IMR-90 (cell line): ENCODE data around the gene KLF16. TPM values are rescaled to one million over a fixed set of nuclear protein-coding genes. Genes with fewer than 3 reads are reported as not detected.

Source experiments
- ATAC-seq: fragments of 200-7000 bp; cut with Tn5 transposase; 2 replicates; pipeline ENCODE4 v1.9.1; 2020; ENCODE audit warnings: low read depth, mild to moderate bottlenecking, moderate library complexity
- BruUV-seq: library from RNA; stranded (reverse); fragments of 400-500 nt; replicated peaks from 2 replicates; lab custom pipeline; 2021; lab: Mats Ljungman, UMichigan
- CTCF ChIA-PET: fragments of 300-600 bp; formaldehyde crosslinking; extraction: SDS; loops from one replicate; lab custom pipeline; 2021; ENCODE audit warnings: antibody characterized with exemption; lab: Yijun Ruan, JAX
- POLR2A ChIA-PET: fragments of 300-600 bp; sonication (Branson Sonifier 250); formaldehyde crosslinking; loops from one replicate; lab custom pipeline; 2022; ENCODE audit warnings: antibody characterized with exemption; ENCODE audit not compliant: unreplicated experiment; lab: Charles Lee
- DNase-seq: peaks from one replicate; pipeline ENCODE4 v3.0.0; 2013
- H2AFZ ChIP-seq: replicated peaks from 2 replicates; pipeline ENCODE3; 2013; ENCODE audit warnings: low read length, mild to moderate bottlenecking; ENCODE audit not compliant: poor library complexity
- H2AK5ac ChIP-seq: 2 replicates; pipeline ENCODE4 v1.6.1; 2013; ENCODE audit warnings: low read depth, low read length, inconsistent platforms
- H2AK9ac ChIP-seq: replicated peaks from 2 replicates; pipeline ENCODE3; 2013; ENCODE audit warnings: mild to moderate bottlenecking, low read depth, low read length, moderate library complexity; ENCODE audit not compliant: poor library complexity
- H2BK120ac ChIP-seq: 2 replicates; pipeline ENCODE4 v1.6.1; 2013; ENCODE audit warnings: low read depth, low read length, inconsistent platforms
- H2BK15ac ChIP-seq: 3 replicates; pipeline ENCODE4 v1.6.1; 2013; ENCODE audit warnings: low read depth, low read length, inconsistent platforms
- H2BK20ac ChIP-seq: 2 replicates; pipeline ENCODE4 v1.6.1; 2013; ENCODE audit warnings: low read depth, mild to moderate bottlenecking, inconsistent platforms, low read length, moderate library complexity
- H2BK5ac ChIP-seq: 2 replicates; pipeline ENCODE4 v1.6.1; 2013; ENCODE audit warnings: mild to moderate bottlenecking, low read depth, low read length, inconsistent platforms; ENCODE audit not compliant: poor library complexity, severe bottlenecking
- H3K14ac ChIP-seq: replicated peaks from 2 replicates; pipeline ENCODE4 v1.6.1; 2013; ENCODE audit warnings: low read depth, low read length, inconsistent platforms
- H3K18ac ChIP-seq: 2 replicates; pipeline ENCODE4 v1.6.1; 2013; ENCODE audit warnings: low read depth, low read length, control low read depth
- H3K23ac ChIP-seq: 2 replicates; pipeline ENCODE4 v1.6.1; 2013; ENCODE audit warnings: low read depth, low read length, inconsistent platforms
- H3K27ac ChIP-seq: 2 replicates; pipeline ENCODE4 v1.5.1; 2013; ENCODE audit warnings: mild to moderate bottlenecking, control low read depth, low read length; ENCODE audit not compliant: insufficient read depth
- H3K27me3 ChIP-seq: 2 replicates; pipeline ENCODE4 v1.6.1; 2013; ENCODE audit warnings: low read length; ENCODE audit not compliant: control insufficient read depth, insufficient read depth
- H3K36me3 ChIP-seq: 2 replicates; pipeline ENCODE4 v1.6.1; 2013; ENCODE audit warnings: low read length, mixed read lengths; ENCODE audit not compliant: control insufficient read depth, insufficient read depth
- H3K4ac ChIP-seq: 2 replicates; pipeline ENCODE4 v1.6.1; 2013; ENCODE audit warnings: low read depth, low read length, inconsistent platforms
- H3K4me1 ChIP-seq: 2 replicates; pipeline ENCODE4 v1.6.1; 2013; ENCODE audit warnings: low read length, mixed read lengths; ENCODE audit not compliant: control insufficient read depth, insufficient read depth
- H3K4me2 ChIP-seq: 2 replicates; pipeline ENCODE4 v1.6.1; 2013; ENCODE audit warnings: low read depth, mild to moderate bottlenecking, control low read depth, low read length, moderate library complexity
- H3K4me3 ChIP-seq: 2 replicates; pipeline ENCODE4 v1.5.1; 2013; ENCODE audit warnings: low read depth, mild to moderate bottlenecking, control low read depth, low read length, moderate library complexity; ENCODE audit not compliant: insufficient read depth
- H3K56ac ChIP-seq: 2 replicates; pipeline ENCODE4 v1.6.1; 2013; ENCODE audit warnings: low read length, inconsistent platforms; ENCODE audit not compliant: insufficient read depth; ENCODE audit errors: extremely low read depth
- H3K79me1 ChIP-seq, 2 experiments: 2 replicates each; pipeline ENCODE4 v1.6.1; 2013; ENCODE audit warnings: low read length in 2 of 2, inconsistent platforms in 1 of 2, low read depth in 1 of 2
- H3K9ac ChIP-seq: 2 replicates; pipeline ENCODE4 v1.6.1; 2013; ENCODE audit warnings: low read depth, low read length, control low read depth
- H3K9me1 ChIP-seq: 2 replicates; pipeline ENCODE4 v1.6.1; 2013; ENCODE audit warnings: low read length, inconsistent platforms; ENCODE audit not compliant: insufficient read depth
- H3K9me3 ChIP-seq: 2 replicates; pipeline ENCODE4 v1.6.1; 2013; ENCODE audit warnings: low read length; ENCODE audit not compliant: control insufficient read depth, insufficient read depth
- H4K20me1 ChIP-seq: 2 replicates; pipeline ENCODE4 v1.6.1; 2013; ENCODE audit warnings: low read length, inconsistent platforms; ENCODE audit not compliant: insufficient read depth
- H4K5ac ChIP-seq: 2 replicates; pipeline ENCODE4 v1.6.1; 2013; ENCODE audit warnings: mild to moderate bottlenecking, low read depth, low read length, control low read depth
- H4K8ac ChIP-seq, 2 experiments: 2 replicates each; pipeline ENCODE4 v1.6.1; 2013; ENCODE audit warnings: low read depth in 2 of 2, low read length in 2 of 2, control low read depth in 1 of 2, inconsistent platforms in 1 of 2
- H4K91ac ChIP-seq: 2 replicates; pipeline ENCODE4 v1.6.1; 2013; ENCODE audit warnings: low read depth, low read length, inconsistent platforms; ENCODE audit not compliant: insufficient read depth
- BHLHE40 ChIP-seq: fragments of 150-350 bp; IDR thresholded peaks from 2 replicates; pipeline ENCODE4 v1.6.1; 2016; ENCODE audit warnings: mild to moderate bottlenecking, low read depth, low read length
- CHD1 ChIP-seq: IDR thresholded peaks from 2 replicates; pipeline ENCODE4 v1.6.1; 2012; ENCODE audit warnings: low read depth, low read length, improper control_type of control experiment
- MAFK ChIP-seq: IDR thresholded peaks from 2 replicates; pipeline ENCODE4 v1.6.1; 2012; ENCODE audit warnings: low read depth, low read length, improper control_type of control experiment
- MXI1 ChIP-seq: IDR thresholded peaks from 2 replicates; pipeline ENCODE4 v1.6.1; 2012; ENCODE audit warnings: low read depth, mild to moderate bottlenecking, low read length, moderate library complexity, borderline replicate concordance
- NFE2L2 ChIP-seq: fragments of 150-350 bp; IDR thresholded peaks from 2 replicates; pipeline ENCODE4 v1.6.1; 2016; ENCODE audit warnings: low read depth, mild to moderate bottlenecking, low read length
- POLR2A ChIP-seq: IDR thresholded peaks from 2 replicates; pipeline ENCODE4 v1.6.1; 2012; ENCODE audit warnings: mild to moderate bottlenecking, low read depth, low read length
- RAD21 ChIP-seq: IDR thresholded peaks from 2 replicates; pipeline ENCODE4 v1.6.1; 2012; ENCODE audit warnings: low read length, improper control_type of control experiment
- RCOR1 ChIP-seq: IDR thresholded peaks from 2 replicates; pipeline ENCODE4 v1.6.1; 2012; ENCODE audit warnings: mild to moderate bottlenecking, low read length, improper control_type of control experiment; ENCODE audit not compliant: insufficient replicate concordance
- RFX5 ChIP-seq: IDR thresholded peaks from 2 replicates; pipeline ENCODE4 v1.8.0; 2012; ENCODE audit warnings: low read depth, mild to moderate bottlenecking, low read length, moderate library complexity
- WGBS, 2 experiments: methylation state at CpG; one replicate each; pipeline versions ENCODE4 v1.1.5 to v1.1.7; 2013; ENCODE audit warnings: missing lambda C conversion rate in 2 of 2; ENCODE audit not compliant: insufficient read length in 1 of 2; ENCODE audit errors: extremely low coverage in 2 of 2; 5-methylcytosine and 5-hydroxymethylcytosine counted together
- dilution Hi-C: fragments of 300-500 bp; cut with HindIII; formaldehyde crosslinking; loops from one replicate; pipeline ENCODE4 v1.14.3; 2018; ENCODE audit warnings: low sequenced_read_pairs; ENCODE audit not compliant: unreplicated experiment
- in situ Hi-C: fragments of 300-500 bp; cut with MboI; formaldehyde crosslinking; loops from 3 replicates; pipeline ENCODE4 v1.14.3; 2019; ENCODE audit warnings: low sequenced_read_pairs, inconsistent platforms, mixed read lengths
- intact Hi-C: fragments of 100-400 bp; cut with micrococcal nuclease; formaldehyde crosslinking; loops from 2 replicates; pipeline ENCODE4 v1.10.0; 2022
- polyA plus RNA-seq, 3 experiments: library from polyadenylated mRNA; depleted of rRNA; stranded (reverse); fragments of >200 nt; gene quantifications; 2 replicates each; pipeline ENCODE4 v1.2.3, GENCODE V29; 2012; ENCODE audit warnings: low replicate concordance in 1 of 3
- total RNA-seq: library from RNA; depleted of rRNA; stranded (reverse); fragments of >200 nt; gene quantifications from 2 replicates; pipeline ENCODE4 v1.2.3, GENCODE V29; 2012
- TF ChIP-seq, protein P1 (sequence below): conservative IDR thresholded peaks from 2 replicates; pipeline ENCODE4 v1.5.1; 2012; ENCODE audit warnings: mild to moderate bottlenecking, low read depth, low read length, improper control_type of control experiment
- TF ChIP-seq, protein P2 (sequence below): fragments of 150-350 bp; IDR thresholded peaks from 2 replicates; pipeline ENCODE4 v1.6.1; 2016; ENCODE audit warnings: low read depth, mild to moderate bottlenecking, low read length, moderate library complexity, borderline replicate concordance
- TF ChIP-seq, protein P3 (sequence below): fragments of 150-350 bp; IDR thresholded peaks from 2 replicates; pipeline ENCODE4 v1.6.1; 2017; ENCODE audit warnings: mild to moderate bottlenecking, antibody characterized with exemption, low read length, low read depth

The KLF16 gene
- total and polyA plus RNA-seq, 2 of the 4 experiments (the other 2 are of a cell fraction), result 0.90 to 13.1 TPM

DNA sequence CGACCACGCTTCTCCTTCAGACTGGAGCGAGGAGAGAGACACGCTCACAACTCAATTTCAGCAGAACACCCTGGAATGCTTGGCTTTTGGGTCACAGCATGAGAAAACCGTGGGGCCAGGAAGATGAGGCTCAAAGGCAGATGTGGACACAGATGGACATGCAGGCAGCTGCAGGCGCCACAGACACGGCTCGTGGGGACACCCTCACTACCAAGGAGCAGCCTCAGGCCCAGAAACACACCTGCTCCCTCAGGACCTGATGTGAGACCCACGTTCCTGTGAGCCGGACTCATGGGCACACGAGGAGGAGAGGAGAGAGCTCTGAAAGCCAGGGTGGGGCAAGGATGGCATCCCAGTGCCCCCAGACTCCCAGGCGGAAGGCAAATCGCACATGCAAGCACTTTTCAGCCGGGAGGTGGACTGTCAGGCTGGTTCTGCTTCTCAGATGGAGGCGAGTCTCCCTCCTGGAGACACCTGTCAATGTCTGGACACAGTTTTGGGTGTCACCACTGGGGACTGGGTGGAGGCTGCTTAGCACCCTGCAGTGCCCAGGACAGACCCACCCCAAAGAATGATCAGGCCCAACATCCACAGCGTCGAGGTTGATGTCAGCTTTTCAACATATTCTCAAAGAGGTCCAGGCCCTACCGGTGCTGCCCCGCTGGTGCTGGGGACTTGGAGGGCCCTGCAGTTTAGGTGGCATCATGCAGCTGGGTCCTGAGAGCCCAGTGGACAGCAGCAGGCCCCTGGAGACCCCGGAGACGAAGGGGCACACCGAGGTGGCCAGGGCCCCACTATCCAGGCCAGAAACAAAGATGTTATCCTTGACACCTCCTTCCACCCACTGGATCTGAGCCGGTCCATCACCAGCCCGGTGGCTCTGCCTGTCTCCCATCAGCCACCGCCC, 19.7 kb upstream of the KLF16 start:
- dilution Hi-C loops, result no loop called here
- H2AK5ac ChIP-seq, result no peak overlapping the region; the same call in 1 of the 2 replicates
- DNase-seq, result no peak
- H4K91ac ChIP-seq, result no peak overlapping the region
- no peak overlapping the region for H2BK5ac ChIP-seq
- no peaks in the 10 kb centered on the region for H3K27me3 ChIP-seq
- 0 out of 2 replicates have a peak overlapping the region, but pooled peaks have one; percentile 35 for H3K14ac ChIP-seq
- no peaks in the 10 kb centered on the region for H3K9me3 ChIP-seq
- peak overlapping the region; percentile 78 for H2AK9ac ChIP-seq
- no peak overlapping the region for H3K56ac ChIP-seq
- no peak overlapping the region for H2BK15ac ChIP-seq
- TSS peak; percentile 59 for BruUV-seq
- H3K9me1 ChIP-seq, result peaks cover 18% of the 10 kb centered on the region
- ChIA-PET CTCF (no interaction called here), POLR2A (no interaction called here)
- H3K79me1 ChIP-seq, result peaks cover 4 to 44% of the 10 kb centered on the region in 2 experiments
- H2AFZ ChIP-seq, result no peak overlapping the region
- TF ChIP-seq NFE2L2 (no peak), MXI1 (no peak), RAD21 (no peak), MAFK (no peak; the same call in 1 of the 2 replicates), RFX5 (no peak), POLR2A (no peak), BHLHE40 (no peak), CHD1 (no peak), RCOR1 (no peak)
- TF ChIP-seq, protein P1, sequence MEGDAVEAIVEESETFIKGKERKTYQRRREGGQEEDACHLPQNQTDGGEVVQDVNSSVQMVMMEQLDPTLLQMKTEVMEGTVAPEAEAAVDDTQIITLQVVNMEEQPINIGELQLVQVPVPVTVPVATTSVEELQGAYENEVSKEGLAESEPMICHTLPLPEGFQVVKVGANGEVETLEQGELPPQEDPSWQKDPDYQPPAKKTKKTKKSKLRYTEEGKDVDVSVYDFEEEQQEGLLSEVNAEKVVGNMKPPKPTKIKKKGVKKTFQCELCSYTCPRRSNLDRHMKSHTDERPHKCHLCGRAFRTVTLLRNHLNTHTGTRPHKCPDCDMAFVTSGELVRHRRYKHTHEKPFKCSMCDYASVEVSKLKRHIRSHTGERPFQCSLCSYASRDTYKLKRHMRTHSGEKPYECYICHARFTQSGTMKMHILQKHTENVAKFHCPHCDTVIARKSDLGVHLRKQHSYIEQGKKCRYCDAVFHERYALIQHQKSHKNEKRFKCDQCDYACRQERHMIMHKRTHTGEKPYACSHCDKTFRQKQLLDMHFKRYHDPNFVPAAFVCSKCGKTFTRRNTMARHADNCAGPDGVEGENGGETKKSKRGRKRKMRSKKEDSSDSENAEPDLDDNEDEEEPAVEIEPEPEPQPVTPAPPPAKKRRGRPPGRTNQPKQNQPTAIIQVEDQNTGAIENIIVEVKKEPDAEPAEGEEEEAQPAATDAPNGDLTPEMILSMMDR, result no peak
- TF ChIP-seq, protein P2, sequence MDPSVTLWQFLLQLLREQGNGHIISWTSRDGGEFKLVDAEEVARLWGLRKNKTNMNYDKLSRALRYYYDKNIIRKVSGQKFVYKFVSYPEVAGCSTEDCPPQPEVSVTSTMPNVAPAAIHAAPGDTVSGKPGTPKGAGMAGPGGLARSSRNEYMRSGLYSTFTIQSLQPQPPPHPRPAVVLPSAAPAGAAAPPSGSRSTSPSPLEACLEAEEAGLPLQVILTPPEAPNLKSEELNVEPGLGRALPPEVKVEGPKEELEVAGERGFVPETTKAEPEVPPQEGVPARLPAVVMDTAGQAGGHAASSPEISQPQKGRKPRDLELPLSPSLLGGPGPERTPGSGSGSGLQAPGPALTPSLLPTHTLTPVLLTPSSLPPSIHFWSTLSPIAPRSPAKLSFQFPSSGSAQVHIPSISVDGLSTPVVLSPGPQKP, result no peak
- TF ChIP-seq, protein P3, sequence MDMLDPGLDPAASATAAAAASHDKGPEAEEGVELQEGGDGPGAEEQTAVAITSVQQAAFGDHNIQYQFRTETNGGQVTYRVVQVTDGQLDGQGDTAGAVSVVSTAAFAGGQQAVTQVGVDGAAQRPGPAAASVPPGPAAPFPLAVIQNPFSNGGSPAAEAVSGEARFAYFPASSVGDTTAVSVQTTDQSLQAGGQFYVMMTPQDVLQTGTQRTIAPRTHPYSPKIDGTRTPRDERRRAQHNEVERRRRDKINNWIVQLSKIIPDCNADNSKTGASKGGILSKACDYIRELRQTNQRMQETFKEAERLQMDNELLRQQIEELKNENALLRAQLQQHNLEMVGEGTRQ, result no peak
- peak overlapping the region; percentile 37; the same call in 1 of the 2 replicates for H3K23ac ChIP-seq
- peaks cover 12% of the 10 kb centered on the region; the same call in 1 of the 2 replicates for H3K36me3 ChIP-seq
- H4K8ac ChIP-seq, result no peak overlapping the region
- H3K4ac ChIP-seq, result no peak overlapping the region
- no peak overlapping the region for H3K27ac ChIP-seq
- H2BK120ac ChIP-seq, result no peak overlapping the region
- intact Hi-C loops, result no loop called here
- H3K4me2 ChIP-seq, result peak overlapping the region; percentile 99; the same call in 1 of the 2 replicates
- in situ Hi-C loops, result no loop called here
- H3K4me1 ChIP-seq, result peaks cover 24% of the 10 kb centered on the region
- peak overlapping the region; percentile 7; the same call in 1 of the 2 replicates for H3K4me3 ChIP-seq
- no peak overlapping the region for H4K5ac ChIP-seq
- no peak overlapping the region for H3K18ac ChIP-seq
- H2BK20ac ChIP-seq, result no peak overlapping the region
- WGBS, 2 experiments, result 83% methylated on average over 12 of the region's 25 CpGs; no CpG with 5 or more reads in 1 of the 2 experiments
- peaks cover 46% of the 10 kb centered on the region for H4K20me1 ChIP-seq
- H3K9ac ChIP-seq, result 0 out of 2 replicates have a peak overlapping the region, but pooled peaks have one; percentile 30
- no peak for ATAC-seq
